ENCODE measurements around the gene TMEM51. TPM values are rescaled to one million over a fixed set of nuclear protein-coding genes. Genes with fewer than 3 reads are reported as not detected.

The TMEM51 gene
- total and polyA plus RNA-seq, 9 of the 15 experiments (the other 6 are each of a cell fraction or from before 2014, with no cell fraction given) = 0.06 to 1.4 (median 0.58) TPM

- TF ChIP-seq SNRNP70 (optimal IDR thresholded peaks at IDR 0.05; ENCODE audit: low read depth, low read length) (no peak), XRCC4 (IDR thresholded peaks at IDR 0.05; ENCODE audit: extremely low read depth, insufficient read depth, insufficient read length) (no peak), RFX1 (IDR thresholded peaks at IDR 0.05) (no peak), TCF3 (CRISPR knock-in tag; IDR thresholded peaks at IDR 0.05) (no peak), CTCFL (IDR thresholded peaks at IDR 0.05; ENCODE audit: borderline replicate concordance, insufficient read depth, low read depth, low read length, poor library complexity, severe bottlenecking) (peak; percentile 86), ZNF24 (IDR thresholded peaks at IDR 0.05) (no peak), NFIC (IDR thresholded peaks at IDR 0.05) (peak; percentile 12; the same call in 1 of the 2 replicates), ZNF274 (IDR thresholded peaks at IDR 0.05; ENCODE audit: borderline replicate concordance, low read depth, low read length) (no peak), TAF15 (IDR thresholded peaks at IDR 0.05; ENCODE audit: low read depth, low read length) (no peak), WHSC1 (IDR thresholded peaks at IDR 0.05; ENCODE audit: low read length) (no peak), CBFA2T2 (conservative IDR thresholded peaks at IDR 0.05) (no peak), HMBOX1 (IDR thresholded peaks at IDR 0.05) (no peak), TBP (optimal IDR thresholded peaks at IDR 0.05; ENCODE audit: low read depth, low read length) (no peak), REST (IDR thresholded peaks at IDR 0.05; ENCODE audit: borderline replicate concordance) (peak; percentile 33; the same call in 1 of the 2 replicates), REST (CRISPR knock-in tag; IDR thresholded peaks at IDR 0.05; ENCODE audit: low read depth) (no peak), CXXC5 (CRISPR knock-in tag; IDR thresholded peaks at IDR 0.05) (peak; percentile 53; the same call in 1 of the 2 replicates), PHB2 (IDR thresholded peaks at IDR 0.05; ENCODE audit: low read depth) (no peak), ESRRA (IDR thresholded peaks at IDR 0.05; ENCODE audit: borderline replicate concordance, low read depth) (no peak), ZFX (CRISPR knock-in tag; IDR thresholded peaks at IDR 0.05) (no peak; the same call in none of the 2 replicates)
These were observed 414 bp downstream of the TMEM51 start (continued) for GRCh38 chr1:15153842-15154479.
